Mucosa of rectum (tissue), 2 donors: Measurements from ENCODE around the gene NXPH2.

Experiments
- H3K27ac ChIP-seq, 2 donors: one replicate each; pipeline ENCODE4 v1.7.0; 2013; ENCODE audit warnings: inconsistent platforms in 2 of 2, low read depth in 2 of 2, low read length in 2 of 2
- H3K27me3 ChIP-seq, 2 donors: one replicate each; pipeline ENCODE4 v1.7.0; 2013; ENCODE audit warnings: low read length in 2 of 2; ENCODE audit not compliant: control insufficient read depth in 2 of 2, insufficient read depth in 2 of 2
- H3K36me3 ChIP-seq, 2 donors: one replicate each; pipeline ENCODE4 v1.7.0; 2013; ENCODE audit warnings: low read length in 2 of 2; ENCODE audit not compliant: control insufficient read depth in 2 of 2, insufficient read depth in 2 of 2
- H3K4me1 ChIP-seq, 2 donors: one replicate each; pipeline ENCODE4 v1.7.0; 2013; ENCODE audit warnings: low read length in 2 of 2, mild to moderate bottlenecking in 1 of 2; ENCODE audit not compliant: control insufficient read depth in 2 of 2, insufficient read depth in 2 of 2
- H3K4me3 ChIP-seq, 2 donors: one replicate each; pipeline ENCODE4 v1.7.0; 2013; ENCODE audit warnings: low read length in 2 of 2
- H3K9ac ChIP-seq, 2 donors: one replicate each; pipeline ENCODE4 v1.7.0; 2013; ENCODE audit warnings: low read length in 2 of 2, low read depth in 1 of 2, mild to moderate bottlenecking in 1 of 2
- H3K9me3 ChIP-seq, 2 donors: one replicate each; pipeline ENCODE4 v1.7.0; 2013; ENCODE audit warnings: low read length in 2 of 2; ENCODE audit not compliant: control insufficient read depth in 2 of 2
- donor health status: healthy.
- donor health status: Normal muscosa, but diverticular disease.

The NXPH2 gene

GRCh38 chr2:138727956-138728355 is 52.2 kb downstream of the NXPH2 start:
- no peaks in the 10 kb centered on the region for H3K9me3 ChIP-seq
- no peaks in the 10 kb centered on the region for H3K27me3 ChIP-seq
- H3K27ac ChIP-seq, result no peak overlapping the region
- no peak overlapping the region for H3K9ac ChIP-seq
- no peaks in the 10 kb centered on the region for H3K4me1 ChIP-seq
- H3K4me3 ChIP-seq, result no peak overlapping the region
- no peaks in the 10 kb centered on the region for H3K36me3 ChIP-seq

DNA sequence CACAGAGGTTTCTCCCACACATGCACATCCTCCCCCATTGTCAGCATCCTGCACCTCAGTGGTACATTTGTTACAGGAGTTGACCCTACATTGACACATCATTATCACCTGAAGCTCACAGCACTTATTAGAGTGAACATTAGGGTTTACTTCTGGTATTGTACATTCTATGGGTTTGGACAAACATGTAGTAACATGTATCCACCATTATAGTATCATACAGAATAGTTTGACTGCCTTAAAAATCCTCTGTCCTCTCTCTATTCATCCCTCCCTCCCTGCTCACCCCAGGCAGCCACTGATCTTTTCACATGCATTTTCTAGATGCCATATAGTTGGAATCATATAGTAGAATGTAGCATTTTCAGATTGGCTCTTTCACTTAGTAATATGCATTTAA is 53.5 kb downstream of the NXPH2 start:
- Histone ChIP-seq H3K9me3 (no peaks in the 10 kb centered on the region), H3K4me3 (no peak overlapping the region), H3K36me3 (no peaks in the 10 kb centered on the region), H3K27ac (no peak overlapping the region), H3K9ac (no peak overlapping the region), H3K4me1 (no peaks in the 10 kb centered on the region), H3K27me3 (no peaks in the 10 kb centered on the region)

- Histone ChIP-seq H3K9ac (no peak overlapping the region), H3K27me3 (no peaks in the 10 kb centered on the region), H3K9me3 (no peaks in the 10 kb centered on the region), H3K27ac (no peak overlapping the region), H3K36me3 (no peaks in the 10 kb centered on the region), H3K4me1 (no peaks in the 10 kb centered on the region), H3K4me3 (no peak overlapping the region)
Observed at GRCh38 chr2:138724729-138725459, 55.3 kb downstream of the NXPH2 start.

GRCh38 chr2:138724327-138724726 is 55.9 kb downstream of the NXPH2 start:
- H3K27ac ChIP-seq, result no peak overlapping the region

DNA sequence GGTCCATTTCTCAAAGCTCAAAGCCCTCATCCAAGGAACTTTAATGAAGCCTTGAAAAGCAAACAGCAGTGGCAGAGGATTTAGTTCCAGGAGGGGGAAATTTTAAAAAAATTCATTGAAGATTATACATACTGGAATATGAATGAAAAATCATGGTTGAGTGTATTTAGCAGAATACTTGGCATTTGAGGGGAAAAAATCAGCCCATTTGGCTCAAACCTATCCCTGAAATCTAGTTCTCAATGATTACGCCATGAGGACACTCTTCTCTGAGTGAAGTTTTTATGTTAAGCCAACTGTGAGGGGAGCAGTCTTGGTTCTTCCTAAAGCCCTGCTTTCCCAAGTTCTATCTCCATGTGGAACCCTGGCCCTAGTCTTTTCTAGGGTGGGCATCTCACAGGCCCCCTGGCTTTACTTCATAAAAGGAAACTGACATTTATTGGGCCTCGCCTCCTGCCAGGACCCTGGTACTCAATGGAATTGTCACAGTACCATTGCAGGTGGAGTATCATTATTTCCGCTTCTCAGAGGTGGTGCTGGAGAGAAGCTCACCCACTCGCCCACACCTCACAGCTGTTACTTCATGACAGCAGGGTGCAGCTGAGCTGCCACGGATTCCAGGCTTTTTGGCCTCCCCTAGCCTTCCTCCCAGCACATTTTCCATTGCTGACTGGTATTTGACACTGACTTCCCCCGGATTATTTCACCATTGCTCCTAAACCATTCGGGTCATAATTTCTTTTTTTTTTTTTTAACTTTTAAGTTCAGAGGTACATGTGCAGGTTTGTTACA is 56.8 kb downstream of the NXPH2 start:
- Histone ChIP-seq H3K9me3 (no peaks in the 10 kb centered on the region), H3K36me3 (no peaks in the 10 kb centered on the region), H3K9ac (no peak overlapping the region), H3K4me3 (no peak overlapping the region), H3K4me1 (no peaks in the 10 kb centered on the region), H3K27ac (no peak overlapping the region), H3K27me3 (no peaks in the 10 kb centered on the region)

More at GRCh38 chr2:138724327-138724726, 55.9 kb downstream of the NXPH2 start:
- H3K4me3 ChIP-seq, result no peak overlapping the region
- no peak overlapping the region for H3K9ac ChIP-seq
- no peaks in the 10 kb centered on the region for H3K36me3 ChIP-seq
- H3K4me1 ChIP-seq, result no peaks in the 10 kb centered on the region
- H3K9me3 ChIP-seq, result no peaks in the 10 kb centered on the region
- H3K27me3 ChIP-seq, result no peaks in the 10 kb centered on the region

GRCh38 chr2:138722316-138722715 is 57.9 kb downstream of the NXPH2 start:
- Histone ChIP-seq H3K4me1 (no peaks in the 10 kb centered on the region), H3K4me3 (no peak overlapping the region)

GRCh38 chr2:138720035-138720838 is 60.0 kb downstream of the NXPH2 start:
- Histone ChIP-seq H3K9me3 (no peaks in the 10 kb centered on the region), H3K36me3 (no peaks in the 10 kb centered on the region), H3K4me3 (no peak overlapping the region), H3K27me3 (no peaks in the 10 kb centered on the region), H3K4me1 (no peaks in the 10 kb centered on the region), H3K27ac (no peak overlapping the region), H3K9ac (no peak overlapping the region)

More at GRCh38 chr2:138722316-138722715, 57.9 kb downstream of the NXPH2 start:
- Histone ChIP-seq H3K27me3 (no peaks in the 10 kb centered on the region), H3K9me3 (no peaks in the 10 kb centered on the region), H3K36me3 (no peaks in the 10 kb centered on the region), H3K9ac (no peak overlapping the region), H3K27ac (no peak overlapping the region)

DNA sequence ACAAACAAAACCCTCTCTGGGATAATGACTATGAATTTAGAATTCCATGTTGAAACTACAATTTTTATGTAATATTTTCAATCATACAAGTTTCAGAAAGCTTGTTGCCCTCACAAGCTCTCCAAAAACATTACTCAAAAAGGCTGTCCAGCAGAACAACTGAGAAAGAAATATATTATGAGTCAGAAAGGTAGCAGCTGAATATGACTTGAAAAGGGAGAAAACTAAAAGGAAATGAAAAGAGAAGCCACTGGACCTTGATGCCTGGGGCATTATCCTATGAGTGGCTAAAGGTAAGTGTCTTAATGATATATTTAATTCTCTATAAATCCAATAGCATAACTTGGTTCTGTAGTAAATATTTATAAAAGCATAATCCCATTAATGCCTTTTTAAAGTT is 61.8 kb downstream of the NXPH2 start:
- no peaks in the 10 kb centered on the region for H3K36me3 ChIP-seq
- no peaks in the 10 kb centered on the region for H3K9me3 ChIP-seq
- no peak overlapping the region for H3K27ac ChIP-seq
- no peak overlapping the region for H3K9ac ChIP-seq
- no peaks in the 10 kb centered on the region for H3K4me1 ChIP-seq
- H3K27me3 ChIP-seq, result no peaks in the 10 kb centered on the region
- H3K4me3 ChIP-seq, result no peak overlapping the region

DNA sequence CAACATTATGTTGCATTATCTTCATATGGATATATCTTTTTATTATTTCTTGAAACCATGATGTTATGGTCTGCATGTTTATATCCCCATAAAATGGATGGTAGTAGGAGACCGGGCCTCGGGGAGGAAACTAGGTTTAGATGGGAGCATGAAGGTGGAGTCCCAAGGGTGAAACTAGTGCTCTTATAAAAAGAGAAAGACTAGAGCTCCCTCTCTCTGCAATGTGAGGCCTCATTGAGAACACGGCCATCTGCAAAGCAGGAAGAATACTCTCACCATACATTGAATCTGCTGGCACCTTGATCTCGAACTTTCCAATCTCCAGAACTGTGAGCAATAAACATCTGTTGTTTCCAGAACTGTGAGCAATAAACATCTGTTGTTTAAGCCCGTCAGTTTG is 64.0 kb downstream of the NXPH2 start:
- H3K4me1 ChIP-seq, result no peaks in the 10 kb centered on the region
- no peak overlapping the region for H3K4me3 ChIP-seq
- no peaks in the 10 kb centered on the region for H3K9me3 ChIP-seq
- no peaks in the 10 kb centered on the region for H3K27me3 ChIP-seq
- H3K36me3 ChIP-seq, result no peaks in the 10 kb centered on the region
- no peak overlapping the region for H3K9ac ChIP-seq
- H3K27ac ChIP-seq, result no peak overlapping the region

DNA sequence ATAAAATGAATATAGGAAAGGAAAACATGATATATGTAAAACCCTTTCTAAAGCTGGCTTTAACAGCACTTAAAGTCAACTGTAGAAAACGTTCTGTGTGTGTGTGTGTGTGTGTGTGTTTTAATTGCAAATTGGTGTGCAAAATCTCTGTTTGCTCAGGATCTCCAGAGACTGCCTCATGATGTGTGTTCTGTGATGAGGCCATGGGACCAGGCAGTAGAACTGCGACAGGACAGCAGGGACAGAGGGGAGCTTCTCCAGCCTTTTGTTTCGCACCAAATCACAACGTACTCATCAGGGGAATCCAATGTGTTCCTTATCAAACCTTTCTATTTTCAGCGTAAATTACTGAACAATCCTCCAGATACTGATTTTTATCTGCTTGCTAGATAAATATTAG is 66.7 kb downstream of the NXPH2 start:
- Histone ChIP-seq H3K9me3 (no peaks in the 10 kb centered on the region), H3K27me3 (no peaks in the 10 kb centered on the region), H3K27ac (no peak overlapping the region), H3K36me3 (no peaks in the 10 kb centered on the region), H3K4me1 (no peaks in the 10 kb centered on the region), H3K4me3 (no peak overlapping the region), H3K9ac (no peak overlapping the region)
